ENCODE results near the gene PTPRZ1. TPM values are rescaled to one million over a fixed set of nuclear protein-coding genes. Genes with fewer than 3 reads are reported as not detected.

Gene PTPRZ1
- total and polyA plus RNA-seq, 12 donors: 0.09 to 0.87 (median 0.36) TPM

GRCh38 chr7:121914676-121915279 lies 41.8 kb downstream of the PTPRZ1 start:
- WGBS, 2 donors: 63 to 81% methylated on average over 6 of the region's 6 CpGs
- Histone ChIP-seq H3K4me1 (no peaks in the 10 kb centered on the region), H3K36me3 (no peaks in the 10 kb centered on the region), H3K27ac (no peak overlapping the region), H3K9me3 (no peaks in the 10 kb centered on the region), H3K27me3 (no peaks in the 10 kb centered on the region), H3K4me3 (no peak overlapping the region)
- DNase-seq: no peak
- ATAC-seq: no peak
- TF ChIP-seq CTCF (IDR thresholded peaks at IDR 0.05): no peak
- intact Hi-C loops (cut with DNase I): no loop called here

- H3K9me3 ChIP-seq: no peaks in the 10 kb centered on the region
- DNase-seq (no peak), ATAC-seq (no peak)
- H3K4me1 ChIP-seq: no peaks in the 10 kb centered on the region
- TF ChIP-seq CTCF (IDR thresholded peaks at IDR 0.05): no peak
- no peaks in the 10 kb centered on the region for H3K27me3 ChIP-seq
- no peak overlapping the region for H3K27ac ChIP-seq
- WGBS, 2 donors: 76 to 77% methylated on average over 4 of the region's 4 CpGs
- no peak overlapping the region for H3K4me3 ChIP-seq
- H3K36me3 ChIP-seq: no peaks in the 10 kb centered on the region
- intact Hi-C loops (cut with DNase I): no loop called here
Measured at GRCh38 chr7:121916211-121916610, 43.2 kb downstream of the PTPRZ1 start.

GRCh38 chr7:121919986-121920385 lies 47.0 kb downstream of the PTPRZ1 start:
- H3K9me3 ChIP-seq: no peaks in the 10 kb centered on the region
- no peaks in the 10 kb centered on the region for H3K36me3 ChIP-seq
- no peak overlapping the region for H3K4me3 ChIP-seq
- no peaks in the 10 kb centered on the region for H3K27me3 ChIP-seq
- H3K4me1 ChIP-seq: no peaks in the 10 kb centered on the region
- TF ChIP-seq CTCF (IDR thresholded peaks at IDR 0.05): no peak
- intact Hi-C loops (cut with DNase I): no loop called here
- 53 to 55% methylated on average over 3 of the region's 3 CpGs for WGBS, 2 donors
- ATAC-seq: no peak
- DNase-seq: no peak
- H3K27ac ChIP-seq: no peak overlapping the region

GRCh38 chr7:121924269-121925186 lies 51.6 kb downstream of the PTPRZ1 start:
- Histone ChIP-seq H3K27me3 (no peaks in the 10 kb centered on the region), H3K9me3 (no peaks in the 10 kb centered on the region), H3K36me3 (no peaks in the 10 kb centered on the region), H3K27ac (no peak overlapping the region), H3K4me1 (no peaks in the 10 kb centered on the region), H3K4me3 (no peak overlapping the region)
- TF ChIP-seq CTCF (IDR thresholded peaks at IDR 0.05): no peak
- 80 to 81% methylated on average over 7 of the region's 7 CpGs for WGBS, 2 donors
- intact Hi-C loops (cut with DNase I): loop anchor here in 1 of 10 donors (2.0 kb wide), 1 partner anchor 42 kb away; no protein-coding TSS in a partner anchor
- DNase-seq: no peak
- ATAC-seq: no peak

Data from heart right ventricle (tissue), 16 donors.